ENCODE measurements around the gene MCTP2. TPM values are rescaled to one million over a fixed set of nuclear protein-coding genes. Genes with fewer than 3 reads are reported as not detected.

MCTP2 gene
- total RNA-seq, 1 donor from 2014 or later = 35.3 TPM

DNA sequence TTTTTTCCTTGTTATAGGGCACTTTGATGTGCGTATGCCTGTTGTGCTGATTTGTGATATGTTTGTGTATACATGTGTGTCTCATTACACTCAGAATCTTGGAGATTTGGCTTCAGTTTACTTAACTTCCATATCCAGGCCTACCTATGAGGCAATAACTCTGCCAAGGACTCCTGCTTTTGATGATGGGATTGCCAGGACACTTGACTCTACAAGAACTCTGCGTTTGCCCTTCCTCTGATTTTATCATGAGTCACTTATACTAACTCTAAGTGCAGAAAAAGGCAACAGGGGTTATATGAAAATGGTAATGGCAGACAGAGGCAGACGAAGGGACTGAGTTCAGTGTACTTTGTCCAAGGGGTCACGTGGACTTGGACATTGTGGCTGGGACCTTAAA is 33.6 kb downstream of the MCTP2 start:
- Histone ChIP-seq H3K4me1 (no peaks in the 10 kb centered on the region), H3K27ac (no peak overlapping the region), H3K36me3 (no peaks in the 10 kb centered on the region), H3K4me3 (no peak overlapping the region), H3K9me3 (no peaks in the 10 kb centered on the region), H3K27me3 (no peaks in the 10 kb centered on the region)
- no peak for DNase-seq
- intact Hi-C loops (cut with DNase I) = no loop called here
- TF ChIP-seq, protein P1, sequence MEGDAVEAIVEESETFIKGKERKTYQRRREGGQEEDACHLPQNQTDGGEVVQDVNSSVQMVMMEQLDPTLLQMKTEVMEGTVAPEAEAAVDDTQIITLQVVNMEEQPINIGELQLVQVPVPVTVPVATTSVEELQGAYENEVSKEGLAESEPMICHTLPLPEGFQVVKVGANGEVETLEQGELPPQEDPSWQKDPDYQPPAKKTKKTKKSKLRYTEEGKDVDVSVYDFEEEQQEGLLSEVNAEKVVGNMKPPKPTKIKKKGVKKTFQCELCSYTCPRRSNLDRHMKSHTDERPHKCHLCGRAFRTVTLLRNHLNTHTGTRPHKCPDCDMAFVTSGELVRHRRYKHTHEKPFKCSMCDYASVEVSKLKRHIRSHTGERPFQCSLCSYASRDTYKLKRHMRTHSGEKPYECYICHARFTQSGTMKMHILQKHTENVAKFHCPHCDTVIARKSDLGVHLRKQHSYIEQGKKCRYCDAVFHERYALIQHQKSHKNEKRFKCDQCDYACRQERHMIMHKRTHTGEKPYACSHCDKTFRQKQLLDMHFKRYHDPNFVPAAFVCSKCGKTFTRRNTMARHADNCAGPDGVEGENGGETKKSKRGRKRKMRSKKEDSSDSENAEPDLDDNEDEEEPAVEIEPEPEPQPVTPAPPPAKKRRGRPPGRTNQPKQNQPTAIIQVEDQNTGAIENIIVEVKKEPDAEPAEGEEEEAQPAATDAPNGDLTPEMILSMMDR (IDR thresholded peaks at IDR 0.05) = no peak
- ATAC-seq = peak; percentile 80

DNA sequence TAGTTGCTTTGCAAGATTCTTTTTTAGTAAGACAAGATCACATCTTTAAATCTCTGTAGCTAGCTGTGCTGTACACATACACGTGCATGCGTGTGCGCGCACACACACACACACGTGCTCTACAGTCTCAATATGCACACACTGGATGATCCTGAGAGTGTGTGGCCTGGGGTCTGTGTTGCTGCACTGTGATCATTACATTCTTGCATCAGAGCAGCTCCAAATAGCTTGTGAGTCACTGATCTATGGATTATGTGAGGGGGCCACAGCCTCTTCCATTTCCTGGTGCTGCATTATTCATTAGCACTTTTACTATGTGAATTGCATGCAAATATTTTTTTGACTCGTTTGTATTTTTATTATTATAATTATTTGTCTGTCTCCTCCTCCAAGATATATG is 34.6 kb downstream of the MCTP2 start:
- intact Hi-C loops (cut with DNase I) = no loop called here
- DNase-seq (no peak), ATAC-seq (no peak)
- H3K36me3 ChIP-seq = no peaks in the 10 kb centered on the region
- H3K27ac ChIP-seq = no peak overlapping the region
- H3K27me3 ChIP-seq = no peaks in the 10 kb centered on the region
- H3K9me3 ChIP-seq = no peaks in the 10 kb centered on the region
- H3K4me3 ChIP-seq = no peak overlapping the region
- no peaks in the 10 kb centered on the region for H3K4me1 ChIP-seq
- TF ChIP-seq, protein P1 (IDR thresholded peaks at IDR 0.05) = no peak

DNA sequence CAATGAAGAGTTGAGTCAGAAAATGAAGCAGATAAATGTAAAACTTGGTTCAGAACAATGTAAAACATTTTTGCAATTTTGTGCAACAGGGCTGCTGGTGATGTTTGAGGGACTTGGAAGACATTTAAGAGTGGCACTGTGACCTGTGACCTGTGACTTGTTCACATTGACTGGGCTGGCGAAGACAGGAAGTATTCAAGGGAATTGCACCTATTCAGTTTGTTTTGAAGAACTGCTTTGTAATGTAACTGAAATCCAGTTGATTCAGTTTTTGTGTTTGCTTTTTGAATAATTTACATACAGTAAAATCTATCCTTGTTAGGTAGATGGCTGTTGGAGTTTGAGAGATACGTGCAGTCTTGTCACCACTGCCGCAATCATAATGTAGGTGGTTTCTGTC is 35.4 kb downstream of the MCTP2 start:
- no peaks in the 10 kb centered on the region for H3K27me3 ChIP-seq
- TF ChIP-seq, protein P1 (IDR thresholded peaks at IDR 0.05) = no peak

DNA sequence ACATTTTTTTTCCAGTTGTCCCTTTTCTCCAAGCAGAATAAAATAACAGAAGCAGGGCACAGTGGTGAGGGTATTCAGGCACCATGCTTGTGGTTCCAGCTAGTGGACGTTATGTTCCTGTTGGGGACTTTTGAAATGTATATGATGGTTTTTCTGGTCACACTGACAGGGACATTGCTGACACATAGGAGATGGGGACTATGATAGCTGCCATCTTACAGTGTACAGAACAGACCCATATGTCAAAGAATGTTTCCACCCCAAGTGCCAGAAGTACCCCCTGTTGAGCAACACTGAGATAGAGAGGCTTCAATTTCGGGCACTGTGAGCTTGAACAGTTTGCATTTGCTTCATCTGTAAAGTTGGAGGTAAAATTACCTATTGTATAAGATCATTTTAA is 38.6 kb downstream of the MCTP2 start:
- no peaks in the 10 kb centered on the region for H3K27me3 ChIP-seq
- TF ChIP-seq, protein P1 (IDR thresholded peaks at IDR 0.05) = no peak
- DNase-seq = no peak
- H3K4me1 ChIP-seq = no peaks in the 10 kb centered on the region
- no peaks in the 10 kb centered on the region for H3K36me3 ChIP-seq
- intact Hi-C loops (cut with DNase I) = no loop called here
- no peak overlapping the region for H3K27ac ChIP-seq
- ATAC-seq = no peak
- no peaks in the 10 kb centered on the region for H3K9me3 ChIP-seq
- no peak overlapping the region for H3K4me3 ChIP-seq

More for the DNA sequence above, 35.4 kb downstream of the MCTP2 start:
- no peaks in the 10 kb centered on the region for H3K4me1 ChIP-seq
- H3K27ac ChIP-seq = no peak overlapping the region
- no peak overlapping the region for H3K4me3 ChIP-seq
- DNase-seq = no peak
- ATAC-seq = no peak
- no peaks in the 10 kb centered on the region for H3K36me3 ChIP-seq
- intact Hi-C loops (cut with DNase I) = no loop called here
- H3K9me3 ChIP-seq = no peaks in the 10 kb centered on the region

DNA sequence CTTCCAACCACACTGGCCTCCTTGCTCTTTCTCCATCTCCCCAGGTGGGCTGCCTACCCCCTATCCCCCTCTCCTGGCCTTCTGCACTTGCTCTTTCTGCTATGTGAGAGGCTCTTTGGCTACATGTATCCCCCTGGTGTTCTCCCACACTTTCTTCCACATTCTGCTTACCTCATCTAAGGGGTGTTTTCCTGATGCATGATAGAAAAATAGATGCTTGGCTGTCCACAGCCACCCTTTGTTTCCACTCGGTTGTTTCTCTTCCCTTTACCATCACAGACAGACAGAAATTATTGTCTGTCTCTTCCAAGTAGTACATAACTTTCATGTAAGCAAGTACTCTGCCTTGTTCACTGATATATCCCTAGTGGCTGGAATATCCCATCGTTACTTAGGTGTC is 39.2 kb downstream of the MCTP2 start:
- DNase-seq = no peak
- intact Hi-C loops (cut with DNase I) = no loop called here
- TF ChIP-seq, protein P1 (IDR thresholded peaks at IDR 0.05) = no peak
- Histone ChIP-seq H3K27ac (no peak overlapping the region), H3K27me3 (no peaks in the 10 kb centered on the region), H3K36me3 (no peaks in the 10 kb centered on the region), H3K4me1 (no peaks in the 10 kb centered on the region), H3K9me3 (no peaks in the 10 kb centered on the region), H3K4me3 (no peak overlapping the region)
- ATAC-seq = no peak

DNA sequence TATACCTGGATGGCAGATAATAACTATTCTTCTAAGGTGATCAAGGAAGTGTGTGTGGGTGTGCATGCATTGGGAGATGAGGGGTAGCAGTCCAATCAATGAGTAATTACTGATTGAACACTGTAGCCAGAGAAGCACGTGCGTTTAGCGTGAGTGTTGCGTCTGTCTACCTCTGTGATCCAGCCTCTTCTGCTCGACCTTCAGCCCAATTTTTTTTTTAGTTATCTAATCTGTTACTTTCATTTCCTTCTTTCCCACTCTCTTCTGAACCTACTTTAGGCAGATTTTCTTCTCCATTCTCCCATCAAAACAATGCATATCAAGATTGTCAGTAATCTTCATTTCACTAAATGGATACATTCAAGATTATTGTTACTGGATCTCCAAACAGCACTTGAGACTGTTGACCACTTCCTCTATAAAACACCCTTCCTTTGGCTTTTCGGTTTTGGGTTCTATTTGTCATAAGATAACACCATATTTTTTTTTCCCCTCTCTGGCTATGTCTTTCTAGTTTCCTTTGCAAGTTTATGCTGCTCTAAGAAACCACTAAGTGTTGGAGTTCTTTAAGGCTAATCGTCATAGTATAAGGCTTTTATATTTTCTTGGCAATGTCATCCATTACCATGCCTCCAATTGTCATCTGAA is 41.0 kb downstream of the MCTP2 start:
- no peaks in the 10 kb centered on the region for H3K9me3 ChIP-seq
- no peak overlapping the region for H3K27ac ChIP-seq
- intact Hi-C loops (cut with DNase I) = no loop called here
- DNase-seq (no peak), ATAC-seq (peak; percentile 17)
- no peaks in the 10 kb centered on the region for H3K36me3 ChIP-seq
- H3K4me3 ChIP-seq = no peak overlapping the region
- TF ChIP-seq, protein P1 (IDR thresholded peaks at IDR 0.05) = no peak
- H3K4me1 ChIP-seq = no peaks in the 10 kb centered on the region
- no peaks in the 10 kb centered on the region for H3K27me3 ChIP-seq
